RWPE2 (cell line): Measurements from ENCODE around the gene DENND5A.

Experiments
- ATAC-seq: fragments of 200-7000 bp; cut with Tn5 transposase; 3 replicates; pipeline ENCODE4 v1.9.1; 2021; ENCODE audit warnings: low read depth
- DNase-seq: peaks from one replicate; pipeline ENCODE4 v3.0.0-alpha.2; 2020; ENCODE audit warnings: low spot score
- H3K27ac ChIP-seq: fragments of 450-650 bp; 2 replicates; pipeline ENCODE4 v1.5.1; 2017; ENCODE audit warnings: mild to moderate bottlenecking; ENCODE audit not compliant: poor library complexity, severe bottlenecking
- H3K27me3 ChIP-seq: fragments of 250-450 bp; sonication (Bioruptor Pico); 2 replicates; pipeline ENCODE4 v1.5.1; 2021; ENCODE audit warnings: mild to moderate bottlenecking, moderate library complexity; ENCODE audit not compliant: insufficient read depth, poor library complexity, severe bottlenecking
- H3K36me3 ChIP-seq: fragments of 250-450 bp; sonication (Bioruptor Pico); 2 replicates; pipeline ENCODE4 v1.5.1; 2020; ENCODE audit warnings: low read depth, mild to moderate bottlenecking, moderate library complexity
- H3K4me1 ChIP-seq: fragments of 250-450 bp; sonication (Bioruptor Pico); 2 replicates; pipeline ENCODE4 v1.5.1; 2021; ENCODE audit warnings: mild to moderate bottlenecking, moderate library complexity; ENCODE audit not compliant: insufficient read depth, poor library complexity, severe bottlenecking
- H3K4me3 ChIP-seq: fragments of 250-450 bp; sonication (Bioruptor Pico); 2 replicates; pipeline ENCODE4 v1.5.1; 2021; ENCODE audit warnings: mild to moderate bottlenecking, moderate library complexity; ENCODE audit not compliant: severe bottlenecking
- H3K9me3 ChIP-seq: fragments of 250-450 bp; sonication (Bioruptor Pico); 2 replicates; pipeline ENCODE4 v1.5.1; 2021; ENCODE audit warnings: mild to moderate bottlenecking, moderate library complexity; ENCODE audit not compliant: severe bottlenecking
- CTCF ChIP-seq: fragments of 450-650 bp; IDR thresholded peaks from one replicate; pipeline ENCODE4 v1.5.1; 2017; ENCODE audit warnings: mild to moderate bottlenecking, moderate library complexity; ENCODE audit not compliant: poor library complexity, severe bottlenecking

DENND5A gene

DNA sequence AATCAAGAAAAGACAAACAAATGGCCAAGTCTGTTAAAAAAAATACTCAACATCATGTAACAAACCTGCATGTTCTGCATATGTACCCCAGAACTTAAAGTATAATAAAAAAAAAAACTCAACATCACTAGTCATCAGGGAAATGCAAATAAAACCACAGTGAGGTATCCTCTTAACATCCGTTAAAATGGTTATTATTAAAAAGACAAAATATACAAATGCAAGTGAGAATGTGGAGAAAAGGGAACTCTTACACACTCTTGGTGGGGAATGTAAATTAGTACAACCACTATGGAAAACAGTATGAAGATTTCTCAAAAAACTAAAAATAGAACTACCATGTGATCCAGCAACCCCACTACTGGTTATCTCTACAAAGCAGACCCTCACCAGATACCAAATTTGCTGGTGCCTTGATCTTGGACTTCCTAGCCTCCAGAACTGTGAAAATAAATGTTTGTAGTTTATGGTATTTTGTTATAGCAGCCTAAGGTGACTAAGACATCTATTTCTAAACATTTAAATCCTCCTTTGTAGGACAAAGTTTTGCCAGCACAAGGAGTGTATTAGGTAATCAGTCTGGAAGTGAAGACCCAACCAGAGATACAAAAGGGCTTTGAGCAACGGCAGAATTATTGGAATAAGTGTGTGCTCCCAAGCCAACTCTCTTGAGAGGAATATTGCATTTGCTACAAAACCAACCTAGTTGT lies 141.4 kb downstream of the DENND5A start:
- Histone ChIP-seq H3K4me1 (no peaks in the 10 kb centered on the region), H3K36me3 (no peaks in the 10 kb centered on the region), H3K27ac (no peak overlapping the region), H3K27me3 (no peaks in the 10 kb centered on the region), H3K4me3 (no peak overlapping the region), H3K9me3 (no peaks in the 10 kb centered on the region)
- DNase-seq (no peak), ATAC-seq (no peak)
- TF ChIP-seq CTCF, result no peak

DNA sequence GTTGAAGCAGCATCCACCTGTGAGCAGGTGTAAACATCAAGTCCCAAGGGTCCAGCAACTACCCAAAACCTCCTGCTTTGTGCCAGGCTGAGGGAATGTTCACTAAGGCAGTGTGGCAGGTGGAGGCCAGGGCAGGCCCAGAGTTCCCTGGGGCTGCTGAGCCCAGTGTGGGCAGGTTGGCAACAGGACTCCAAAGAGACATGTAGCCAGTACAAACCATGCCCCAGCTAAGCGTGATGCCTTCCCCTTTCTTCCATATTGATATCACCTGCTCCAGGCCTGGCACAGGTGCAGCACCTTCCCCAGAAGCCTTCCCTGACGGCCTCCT lies 143.7 kb downstream of the DENND5A start:
- no peak for DNase-seq
- ATAC-seq, result no peak
- H3K4me1 ChIP-seq, result no peaks in the 10 kb centered on the region
- no peak overlapping the region for H3K4me3 ChIP-seq
- H3K9me3 ChIP-seq, result no peaks in the 10 kb centered on the region
- no peaks in the 10 kb centered on the region for H3K27me3 ChIP-seq
- no peak for TF ChIP-seq CTCF
- no peak overlapping the region for H3K27ac ChIP-seq
- no peaks in the 10 kb centered on the region for H3K36me3 ChIP-seq

DNA sequence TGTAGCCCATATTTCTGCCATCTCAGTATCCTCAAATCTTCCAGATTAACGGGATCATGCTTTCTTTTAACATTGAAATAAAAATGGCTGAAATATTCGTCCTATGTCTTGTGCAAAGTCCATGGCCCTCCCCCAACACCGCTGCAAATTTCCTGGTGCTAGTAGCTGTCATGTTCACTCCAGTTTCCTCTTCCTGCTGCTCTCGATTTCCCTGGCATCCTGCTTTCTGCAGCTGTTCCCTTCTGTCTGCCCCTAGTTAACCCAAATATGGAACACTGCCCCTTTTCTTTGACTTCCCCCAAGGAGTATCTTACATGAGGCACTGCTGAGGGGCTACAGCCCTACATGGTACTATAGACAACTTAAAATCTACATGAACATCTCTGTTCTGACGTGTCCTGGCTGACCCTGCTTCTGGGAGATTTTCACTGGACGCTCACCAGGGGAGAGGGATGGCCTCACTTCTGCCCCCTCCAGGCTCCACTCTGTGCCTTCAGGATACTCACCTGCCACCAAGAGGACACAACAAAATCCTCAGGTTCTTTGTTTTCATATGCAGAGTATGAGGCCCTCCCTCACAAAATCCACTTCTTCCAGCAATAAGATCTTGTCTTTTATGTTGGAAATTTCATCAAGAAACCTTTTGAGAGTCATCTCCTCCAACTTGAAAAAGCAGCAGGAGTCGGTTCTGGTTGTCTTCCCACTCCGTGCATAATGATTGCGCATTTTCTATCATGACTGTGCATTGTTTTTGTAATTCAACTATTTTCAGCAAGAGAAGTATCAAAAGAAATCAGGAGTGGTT lies 144.3 kb downstream of the DENND5A start:
- Histone ChIP-seq H3K27ac (no peak overlapping the region), H3K27me3 (no peaks in the 10 kb centered on the region), H3K9me3 (no peaks in the 10 kb centered on the region), H3K4me3 (no peak overlapping the region), H3K4me1 (no peaks in the 10 kb centered on the region), H3K36me3 (no peaks in the 10 kb centered on the region)
- no peak for ATAC-seq
- DNase-seq, result no peak
- TF ChIP-seq CTCF, result no peak

GRCh38 chr11:9118277-9118676 lies 146.9 kb downstream of the DENND5A start:
- TF ChIP-seq CTCF, result no peak
- H3K4me3 ChIP-seq, result no peak overlapping the region
- no peaks in the 10 kb centered on the region for H3K36me3 ChIP-seq
- no peak for DNase-seq
- no peaks in the 10 kb centered on the region for H3K9me3 ChIP-seq
- no peak overlapping the region for H3K27ac ChIP-seq
- ATAC-seq, result no peak
- no peaks in the 10 kb centered on the region for H3K27me3 ChIP-seq
- H3K4me1 ChIP-seq, result no peaks in the 10 kb centered on the region

DNA sequence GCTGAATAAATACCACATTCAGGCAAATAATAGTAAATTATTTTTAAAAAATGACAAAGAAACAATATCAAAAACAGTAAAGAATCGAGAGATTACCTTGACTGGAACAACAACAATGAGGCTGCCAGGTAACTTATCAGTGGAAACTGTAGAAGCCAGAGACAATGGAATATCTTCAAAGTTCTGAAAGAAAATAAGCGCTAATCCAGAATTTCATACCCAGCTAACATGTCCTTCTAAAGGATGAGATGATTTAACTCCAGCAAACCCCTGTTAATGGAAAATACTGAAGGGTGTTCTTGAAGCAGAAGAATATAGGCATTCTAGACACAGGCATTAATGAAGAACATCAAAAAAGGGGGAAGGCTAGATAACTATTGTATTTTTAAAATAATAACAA lies 153.1 kb downstream of the DENND5A start:
- TF ChIP-seq CTCF, result no peak
- Histone ChIP-seq H3K27me3 (no peaks in the 10 kb centered on the region), H3K9me3 (peaks cover 4% of the 10 kb centered on the region), H3K4me3 (no peak overlapping the region), H3K27ac (no peak overlapping the region), H3K36me3 (no peaks in the 10 kb centered on the region), H3K4me1 (no peaks in the 10 kb centered on the region)
- DNase-seq (no peak), ATAC-seq (no peak)
